ENCODE measurements around the gene EEF1AKMT1. TPM values are rescaled to one million over a fixed set of nuclear protein-coding genes. Genes with fewer than 3 reads are reported as not detected.

EEF1AKMT1 gene
- total and polyA plus RNA-seq, 4 donors: 4.2 to 11.2 (median 4.9) TPM

DNA sequence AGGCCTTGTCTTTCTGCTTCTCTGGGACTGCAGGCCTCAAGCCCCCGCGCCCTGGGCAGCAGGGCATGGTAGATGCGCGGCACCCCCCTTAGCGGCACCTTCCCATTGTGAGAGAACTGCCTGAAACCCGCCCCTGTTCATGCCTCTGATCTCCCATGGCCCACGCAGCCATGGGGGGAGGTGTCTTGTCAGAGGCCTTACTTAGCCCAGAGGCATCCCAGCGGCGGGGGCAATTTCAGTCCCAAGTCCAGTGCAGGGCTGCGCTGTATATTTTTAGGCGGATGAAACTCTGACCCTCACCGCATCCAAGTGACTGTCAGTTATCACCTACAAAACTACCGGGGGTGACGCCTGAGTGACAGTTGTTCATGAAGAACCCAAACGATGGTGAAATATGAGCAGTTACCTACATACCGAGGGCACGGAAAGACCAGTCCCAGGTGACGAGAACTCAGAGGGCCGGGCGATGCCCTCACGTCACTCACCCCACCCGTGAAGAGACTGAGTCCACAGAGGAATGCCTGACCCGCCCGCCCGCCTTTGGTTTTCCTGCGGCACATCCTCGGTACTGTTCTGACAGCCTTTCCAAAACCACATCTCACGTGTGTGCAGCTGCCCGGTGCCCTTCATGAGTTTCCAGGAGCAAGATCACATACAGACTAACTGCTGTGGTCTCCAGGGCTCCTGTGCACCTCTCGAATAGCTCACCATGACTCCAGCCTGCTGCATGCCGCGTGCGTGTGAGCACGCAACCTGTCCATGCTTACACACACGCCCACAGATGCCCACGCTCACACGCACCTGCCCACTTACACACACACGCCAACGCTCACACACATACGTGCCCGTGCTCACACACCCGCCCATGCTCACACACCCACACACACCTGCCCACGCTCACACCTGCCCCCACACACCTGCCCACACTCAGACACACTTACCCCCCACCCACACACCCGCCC lies 55.9 kb downstream of the EEF1AKMT1 start:
- Histone ChIP-seq H3K4me3 (ENCODE audit: low read depth in 1 of 3, low read length in 3 of 3) (no peak overlapping the region), H3K9ac (ENCODE audit: low read depth in 1 of 2, low read length in 2 of 2) (no peak overlapping the region), H3K9me3 (ENCODE audit: control insufficient read depth in 4 of 4, low read length in 3 of 4) (no peaks in the 10 kb centered on the region), H3K27me3 (ENCODE audit: control insufficient read depth in 4 of 4, insufficient read depth in 4 of 4, low read length in 3 of 4) (peaks cover 0 to 5% (median 0%) of the 10 kb centered on the region in 4 donors), H3K36me3 (ENCODE audit: control insufficient read depth in 4 of 4, insufficient read depth in 3 of 4, low read depth in 1 of 4, low read length in 3 of 4) (no peaks in the 10 kb centered on the region), H3K27ac (ENCODE audit: low read depth in 1 of 2, low read length in 2 of 2) (no peak overlapping the region), H3K4me1 (ENCODE audit: control insufficient read depth in 4 of 4, insufficient read depth in 4 of 4, low read length in 3 of 4) (peaks cover under 1 to 8% (median 6%) of the 10 kb centered on the region in 4 donors)
- no peak for DNase-seq (ENCODE audit: low spot score)
- TF ChIP-seq MAX (IDR thresholded peaks at IDR 0.05) (no peak), CTCF (IDR thresholded peaks at IDR 0.05; ENCODE audit: low read depth, low read length, missing input control) (no peak), RXRA (IDR thresholded peaks at IDR 0.05) (no peak), FOXA2 (IDR thresholded peaks at IDR 0.05) (no peak), HNF4G (IDR thresholded peaks at IDR 0.05) (no peak), GABPA (IDR thresholded peaks at IDR 0.05 in 1 of 2, conservative IDR thresholded peaks at IDR 0.05 in 1 of 2) (no peak), JUND (IDR thresholded peaks at IDR 0.05) (no peak), FOXA1 (IDR thresholded peaks at IDR 0.05) (no peak), RAD21 (IDR thresholded peaks at IDR 0.05) (no peak), NR2F2 (IDR thresholded peaks at IDR 0.05) (no peak)
- TF ChIP-seq, protein P1, sequence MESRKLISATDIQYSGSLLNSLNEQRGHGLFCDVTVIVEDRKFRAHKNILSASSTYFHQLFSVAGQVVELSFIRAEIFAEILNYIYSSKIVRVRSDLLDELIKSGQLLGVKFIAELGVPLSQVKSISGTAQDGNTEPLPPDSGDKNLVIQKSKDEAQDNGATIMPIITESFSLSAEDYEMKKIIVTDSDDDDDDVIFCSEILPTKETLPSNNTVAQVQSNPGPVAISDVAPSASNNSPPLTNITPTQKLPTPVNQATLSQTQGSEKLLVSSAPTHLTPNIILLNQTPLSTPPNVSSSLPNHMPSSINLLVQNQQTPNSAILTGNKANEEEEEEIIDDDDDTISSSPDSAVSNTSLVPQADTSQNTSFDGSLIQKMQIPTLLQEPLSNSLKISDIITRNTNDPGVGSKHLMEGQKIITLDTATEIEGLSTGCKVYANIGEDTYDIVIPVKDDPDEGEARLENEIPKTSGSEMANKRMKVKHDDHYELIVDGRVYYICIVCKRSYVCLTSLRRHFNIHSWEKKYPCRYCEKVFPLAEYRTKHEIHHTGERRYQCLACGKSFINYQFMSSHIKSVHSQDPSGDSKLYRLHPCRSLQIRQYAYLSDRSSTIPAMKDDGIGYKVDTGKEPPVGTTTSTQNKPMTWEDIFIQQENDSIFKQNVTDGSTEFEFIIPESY (IDR thresholded peaks at IDR 0.05): no peak
- WGBS: 89% methylated on average over 44 of the region's 44 CpGs

GRCh38 chr13:20716951-20717350 lies 56.8 kb downstream of the EEF1AKMT1 start:
- 75% methylated on average over 15 of the region's 15 CpGs for WGBS
- no peak overlapping the region for H3K9ac ChIP-seq (ENCODE audit: low read depth in 1 of 2, low read length in 2 of 2)
- no peak for DNase-seq (ENCODE audit: low spot score)
- TF ChIP-seq RXRA (IDR thresholded peaks at IDR 0.05) (no peak), HNF4A (conservative IDR thresholded peaks at IDR 0.05) (no peak), NR2F2 (IDR thresholded peaks at IDR 0.05) (no peak), CTCF (IDR thresholded peaks at IDR 0.05; ENCODE audit: low read depth, low read length, missing input control) (no peak), YY1 (IDR thresholded peaks at IDR 0.05) (no peak), ATF3 (IDR thresholded peaks at IDR 0.05) (no peak), MAX (IDR thresholded peaks at IDR 0.05) (no peak), GABPA (IDR thresholded peaks at IDR 0.05 in 1 of 2, conservative IDR thresholded peaks at IDR 0.05 in 1 of 2) (no peak), JUND (IDR thresholded peaks at IDR 0.05) (no peak), SP1 (IDR thresholded peaks at IDR 0.05) (no peak), FOXA1 (IDR thresholded peaks at IDR 0.05) (no peak), RAD21 (IDR thresholded peaks at IDR 0.05) (no peak), EGR1 (IDR thresholded peaks at IDR 0.05; ENCODE audit: low read depth in 2 of 2) (no peak)
- TF ChIP-seq, protein P1 (IDR thresholded peaks at IDR 0.05): no peak

More at GRCh38 chr13:20716951-20717350, 56.8 kb downstream of the EEF1AKMT1 start:
- no peaks in the 10 kb centered on the region for H3K9me3 ChIP-seq (ENCODE audit: control insufficient read depth in 4 of 4, low read length in 3 of 4)
- no peaks in the 10 kb centered on the region for H3K36me3 ChIP-seq (ENCODE audit: control insufficient read depth in 4 of 4, insufficient read depth in 3 of 4, low read depth in 1 of 4, low read length in 3 of 4)
- no peak overlapping the region for H3K27ac ChIP-seq (ENCODE audit: low read depth in 1 of 2, low read length in 2 of 2)
- H3K27me3 ChIP-seq (ENCODE audit: control insufficient read depth in 4 of 4, insufficient read depth in 4 of 4, low read length in 3 of 4): peaks cover 0 to 5% (median 0%) of the 10 kb centered on the region in 4 donors
- H3K4me1 ChIP-seq (ENCODE audit: control insufficient read depth in 4 of 4, insufficient read depth in 4 of 4, low read length in 3 of 4): peaks cover 3 to 13% (median 7%) of the 10 kb centered on the region in 4 donors
- no peak overlapping the region for H3K4me3 ChIP-seq (ENCODE audit: low read depth in 1 of 3, low read length in 3 of 3)

All from liver (tissue), 9 donors.